A673 (cell line): ENCODE data around the gene FOXO3.

Source experiments
- EZH2 ChIP-seq: fragments of 200-600 bp; sonication (generic); IDR thresholded peaks from 2 replicates; pipeline ENCODE4 v1.6.1; 2017; ENCODE audit warnings: borderline replicate concordance, low read depth, mild to moderate bottlenecking, mixed read lengths, antibody characterized with exemption, low read length; ENCODE audit not compliant: poor library complexity, severe bottlenecking
- TF ChIP-seq, protein P1 (sequence below): fragments of 300-800, 200-600 bp; sonication (generic); conservative IDR thresholded peaks from 2 replicates; pipeline ENCODE4 v1.5.1; 2017; ENCODE audit warnings: low read depth, mild to moderate bottlenecking, antibody characterized with exemption, low read length, moderate library complexity, mixed read lengths

DNA sequence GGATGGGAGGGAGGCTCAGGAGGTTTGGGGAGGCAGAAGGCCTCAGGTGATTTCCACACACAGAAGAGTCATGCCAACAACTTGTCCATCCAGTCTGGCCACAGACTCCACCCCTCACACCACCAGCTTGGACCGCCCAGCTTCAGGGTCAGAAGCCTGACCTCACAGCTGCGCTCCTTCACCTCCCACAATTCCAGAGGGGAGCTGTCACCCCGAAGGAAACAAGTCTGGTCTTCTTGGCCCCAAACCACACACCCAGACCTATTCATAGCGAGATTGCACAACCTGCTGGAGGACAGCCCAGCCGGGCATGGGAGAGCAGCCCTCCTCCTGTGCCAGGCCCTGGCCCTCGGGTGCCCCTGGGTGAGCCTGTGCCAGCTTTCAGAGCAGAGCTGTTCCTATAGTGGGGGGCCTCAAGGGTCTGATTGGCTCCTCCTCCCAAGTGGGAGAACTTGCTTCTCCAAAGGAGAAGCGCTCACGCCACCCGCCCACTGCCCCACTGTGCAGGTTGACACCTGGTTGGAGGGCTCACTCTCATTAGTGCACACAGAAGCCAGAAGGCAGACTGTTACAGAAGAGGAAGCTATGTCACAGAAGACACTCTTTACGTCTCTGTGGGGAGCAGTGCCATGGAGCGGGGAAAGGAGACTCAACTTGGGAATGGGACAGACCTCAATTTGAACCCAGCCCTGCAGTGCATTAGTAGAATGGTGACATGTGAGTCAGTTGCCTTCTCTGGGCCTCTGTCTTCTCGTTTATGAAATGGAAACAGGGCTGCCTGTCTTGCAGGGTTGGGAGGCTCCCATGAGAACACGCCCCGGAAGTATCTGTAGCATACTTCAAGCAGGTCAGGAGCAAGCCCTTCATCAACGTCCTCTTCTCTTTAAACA is 128.8 kb downstream of the FOXO3 start:
- TF ChIP-seq, protein P1, sequence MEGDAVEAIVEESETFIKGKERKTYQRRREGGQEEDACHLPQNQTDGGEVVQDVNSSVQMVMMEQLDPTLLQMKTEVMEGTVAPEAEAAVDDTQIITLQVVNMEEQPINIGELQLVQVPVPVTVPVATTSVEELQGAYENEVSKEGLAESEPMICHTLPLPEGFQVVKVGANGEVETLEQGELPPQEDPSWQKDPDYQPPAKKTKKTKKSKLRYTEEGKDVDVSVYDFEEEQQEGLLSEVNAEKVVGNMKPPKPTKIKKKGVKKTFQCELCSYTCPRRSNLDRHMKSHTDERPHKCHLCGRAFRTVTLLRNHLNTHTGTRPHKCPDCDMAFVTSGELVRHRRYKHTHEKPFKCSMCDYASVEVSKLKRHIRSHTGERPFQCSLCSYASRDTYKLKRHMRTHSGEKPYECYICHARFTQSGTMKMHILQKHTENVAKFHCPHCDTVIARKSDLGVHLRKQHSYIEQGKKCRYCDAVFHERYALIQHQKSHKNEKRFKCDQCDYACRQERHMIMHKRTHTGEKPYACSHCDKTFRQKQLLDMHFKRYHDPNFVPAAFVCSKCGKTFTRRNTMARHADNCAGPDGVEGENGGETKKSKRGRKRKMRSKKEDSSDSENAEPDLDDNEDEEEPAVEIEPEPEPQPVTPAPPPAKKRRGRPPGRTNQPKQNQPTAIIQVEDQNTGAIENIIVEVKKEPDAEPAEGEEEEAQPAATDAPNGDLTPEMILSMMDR, result no peak
- no peak for TF ChIP-seq EZH2
